Measurements from ENCODE around the gene ZSCAN22. TPM values are rescaled to one million over a fixed set of nuclear protein-coding genes. Genes with fewer than 3 reads are reported as not detected.

The ZSCAN22 gene
- polyA plus RNA-seq, 1 experiment: 2.6 TPM

- no peak for DNase-seq (ENCODE audit: low read depth, low spot score)
- POLR2A ChIA-PET: interaction anchor here (0.6 to 1.5 kb wide), 4 partner anchors 23 to 911 kb away, joined by 3 to 4 read pairs (median 3); no protein-coding TSS in a partner anchor
- Histone ChIP-seq H3K27ac (ENCODE audit: low read depth, low read length) (no peak overlapping the region), H3K4me3 (ENCODE audit: low read depth, low read length) (peak overlapping the region; percentile 97), H3K9me3 (ENCODE audit: control insufficient read depth, insufficient read depth, low read length) (no peaks in the 10 kb centered on the region; the same call in 1 of the 2 replicates), H3K27me3 (ENCODE audit: control insufficient read depth, insufficient read depth, low read length) (no peaks in the 10 kb centered on the region)
- CTCF ChIA-PET: interaction anchor here (0.6 kb wide), 1 partner anchor 17 kb away, joined by 3 read pairs; no protein-coding TSS in a partner anchor
- no peak for TF ChIP-seq CTCF (IDR thresholded peaks at IDR 0.05; ENCODE audit: low read depth, low read length)
Measured at GRCh38 chr19:58388175-58388526, 61.4 kb downstream of the ZSCAN22 start.

Small RNA genes lying within 50 kb of the gene (small RNA-seq; reads per million reads assigned to genes)
- gene MIR4754 (ENCODE audit: insufficient read length, low read depth) (0.81 reads per million), gene MIR6806 (ENCODE audit: insufficient read length, low read depth) (1.1 reads per million), gene RNA5SP473 (ENCODE audit: insufficient read length, low read depth) (15.6 reads per million, percentile 76 among the genes with 10 or more reads in this experiment)

Other genes with a start within 250 kb of the ZSCAN22 start
- gene ZSCAN18, start 228.8 kb upstream of the ZSCAN22 start, polyA plus RNA-seq (2011; rRNA removed): 12.7 and 15.2 TPM in 2 replicates
- 9.5 and 10.2 TPM in 2 replicates for gene ZNF329, start 176.2 kb upstream of the ZSCAN22 start, polyA plus RNA-seq (2011; rRNA removed)
- gene ZNF274, start 143.9 kb upstream of the ZSCAN22 start, polyA plus RNA-seq (2011; rRNA removed): 13.0 and 13.2 TPM in 2 replicates
- 26.4 and 27.5 TPM in 2 replicates for gene ZNF544, start 98.1 kb upstream of the ZSCAN22 start, polyA plus RNA-seq (2011; rRNA removed)
- gene ZNF8, start 48.0 kb upstream of the ZSCAN22 start, polyA plus RNA-seq (2011; rRNA removed): 3.2 and 3.5 TPM in 2 replicates
- gene ERVK3-1, start 21.6 kb upstream of the ZSCAN22 start, polyA plus RNA-seq (2011; rRNA removed): 41.9 and 44.5 TPM in 2 replicates
- 7.5 and 13.2 TPM in 2 replicates for gene A1BG, start 26.5 kb downstream of the ZSCAN22 start, polyA plus RNA-seq (2011; rRNA removed)
- 0.06 TPM in 2 replicates for gene ZNF497, start 35.8 kb downstream of the ZSCAN22 start, polyA plus RNA-seq (2011; rRNA removed)
- 0.33 and 0.37 TPM in 2 replicates for gene ZNF837, start 54.0 kb downstream of the ZSCAN22 start, polyA plus RNA-seq (2011; rRNA removed)
- 1,927 and 2,646 TPM in 2 replicates for gene RPS5, start 60.3 kb downstream of the ZSCAN22 start, polyA plus RNA-seq (2011; rRNA removed)
- not detected in 2 replicates for gene RNF225, start 68.7 kb downstream of the ZSCAN22 start, polyA plus RNA-seq (2011; rRNA removed)
- gene ZNF584, start 81.7 kb downstream of the ZSCAN22 start, polyA plus RNA-seq (2011; rRNA removed): 11.9 and 14.3 TPM in 2 replicates
- gene ZNF132, start 113.2 kb downstream of the ZSCAN22 start, polyA plus RNA-seq (2011; rRNA removed): 4.6 and 4.8 TPM in 2 replicates
- gene ZNF324B, start 124.6 kb downstream of the ZSCAN22 start, polyA plus RNA-seq (2011; rRNA removed): 1.8 and 2.3 TPM in 2 replicates
- gene ZNF324, start 140.1 kb downstream of the ZSCAN22 start, polyA plus RNA-seq (2011; rRNA removed): 4.4 and 4.6 TPM in 2 replicates
- gene ZNF446, start 149.4 kb downstream of the ZSCAN22 start, polyA plus RNA-seq (2011; rRNA removed): 3.7 and 5.2 TPM in 2 replicates
- gene SLC27A5, start 185.0 kb downstream of the ZSCAN22 start, polyA plus RNA-seq (2011; rRNA removed): 7.4 and 9.8 TPM in 2 replicates
- gene ZBTB45, start 192.8 kb downstream of the ZSCAN22 start, polyA plus RNA-seq (2011; rRNA removed): 4.2 and 6.8 TPM in 2 replicates
- 313 and 413 TPM in 2 replicates for gene TRIM28, start 217.1 kb downstream of the ZSCAN22 start, polyA plus RNA-seq (2011; rRNA removed)
- gene CHMP2A, start 228.1 kb downstream of the ZSCAN22 start, polyA plus RNA-seq (2011; rRNA removed): 173 and 181 TPM in 2 replicates
- gene UBE2M, start 231.6 kb downstream of the ZSCAN22 start, polyA plus RNA-seq (2011; rRNA removed): 82.5 and 85.1 TPM in 2 replicates
- gene MZF1, start 246.3 kb downstream of the ZSCAN22 start, polyA plus RNA-seq (2011; rRNA removed): 5.5 and 6.2 TPM in 2 replicates